ENCODE data around the gene MYL12A. TPM values are rescaled to one million over a fixed set of nuclear protein-coding genes. Genes with fewer than 3 reads are reported as not detected.
A peak's percentile ranks its signal among the peaks of the same experiment; 100 is the strongest.

MYL12A gene
- total RNA-seq, 2 donors from 2014 or later, result 1,108 to 5,712 TPM

DNA sequence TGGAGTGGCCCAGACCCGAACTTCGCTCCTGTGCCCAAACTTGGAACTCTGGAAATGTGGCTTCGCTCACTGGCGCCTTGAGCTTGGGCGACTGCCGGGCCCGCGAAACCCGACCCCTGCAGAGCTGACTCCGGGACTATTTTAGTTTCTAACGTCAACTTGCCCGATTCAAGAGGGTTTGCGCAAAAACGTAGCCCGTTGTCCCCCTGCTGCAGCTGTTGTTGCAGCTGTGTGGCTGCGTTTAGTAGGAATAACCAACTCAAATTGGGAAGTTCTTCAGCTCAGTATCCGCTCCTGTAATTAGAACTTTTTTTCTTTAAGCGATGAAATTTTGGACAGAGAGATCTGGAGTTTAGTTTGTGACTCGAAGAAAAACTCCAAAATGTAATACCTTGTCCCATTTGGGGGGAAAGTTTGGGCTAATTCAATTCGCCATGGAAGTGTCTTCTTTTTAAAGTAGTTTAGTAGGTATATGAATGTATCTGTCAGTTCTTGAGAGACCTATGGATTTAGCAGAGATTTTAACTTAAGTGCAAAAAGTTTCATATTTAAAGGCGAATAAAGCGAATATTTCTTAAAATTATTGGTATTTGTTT lies 559 bp downstream of the MYL12A start:
- Histone ChIP-seq H3K4me3 (peak overlapping the region; percentile 88 to 99), H3K27ac (peak overlapping the region; percentile 99 to 100), H3K27me3 (no peaks in the 10 kb centered on the region), H3K4me1 (peaks cover 0 to 62% of the 10 kb centered on the region in 2 donors), H3K9me3 (no peaks in the 10 kb centered on the region), H3K36me3 (peaks cover 29% of the 10 kb centered on the region)
- TF ChIP-seq, protein P1, sequence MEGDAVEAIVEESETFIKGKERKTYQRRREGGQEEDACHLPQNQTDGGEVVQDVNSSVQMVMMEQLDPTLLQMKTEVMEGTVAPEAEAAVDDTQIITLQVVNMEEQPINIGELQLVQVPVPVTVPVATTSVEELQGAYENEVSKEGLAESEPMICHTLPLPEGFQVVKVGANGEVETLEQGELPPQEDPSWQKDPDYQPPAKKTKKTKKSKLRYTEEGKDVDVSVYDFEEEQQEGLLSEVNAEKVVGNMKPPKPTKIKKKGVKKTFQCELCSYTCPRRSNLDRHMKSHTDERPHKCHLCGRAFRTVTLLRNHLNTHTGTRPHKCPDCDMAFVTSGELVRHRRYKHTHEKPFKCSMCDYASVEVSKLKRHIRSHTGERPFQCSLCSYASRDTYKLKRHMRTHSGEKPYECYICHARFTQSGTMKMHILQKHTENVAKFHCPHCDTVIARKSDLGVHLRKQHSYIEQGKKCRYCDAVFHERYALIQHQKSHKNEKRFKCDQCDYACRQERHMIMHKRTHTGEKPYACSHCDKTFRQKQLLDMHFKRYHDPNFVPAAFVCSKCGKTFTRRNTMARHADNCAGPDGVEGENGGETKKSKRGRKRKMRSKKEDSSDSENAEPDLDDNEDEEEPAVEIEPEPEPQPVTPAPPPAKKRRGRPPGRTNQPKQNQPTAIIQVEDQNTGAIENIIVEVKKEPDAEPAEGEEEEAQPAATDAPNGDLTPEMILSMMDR (IDR thresholded peaks at IDR 0.05), result no peak
- DNase-seq (ENCODE audit: low spot score), result no peak

DNA sequence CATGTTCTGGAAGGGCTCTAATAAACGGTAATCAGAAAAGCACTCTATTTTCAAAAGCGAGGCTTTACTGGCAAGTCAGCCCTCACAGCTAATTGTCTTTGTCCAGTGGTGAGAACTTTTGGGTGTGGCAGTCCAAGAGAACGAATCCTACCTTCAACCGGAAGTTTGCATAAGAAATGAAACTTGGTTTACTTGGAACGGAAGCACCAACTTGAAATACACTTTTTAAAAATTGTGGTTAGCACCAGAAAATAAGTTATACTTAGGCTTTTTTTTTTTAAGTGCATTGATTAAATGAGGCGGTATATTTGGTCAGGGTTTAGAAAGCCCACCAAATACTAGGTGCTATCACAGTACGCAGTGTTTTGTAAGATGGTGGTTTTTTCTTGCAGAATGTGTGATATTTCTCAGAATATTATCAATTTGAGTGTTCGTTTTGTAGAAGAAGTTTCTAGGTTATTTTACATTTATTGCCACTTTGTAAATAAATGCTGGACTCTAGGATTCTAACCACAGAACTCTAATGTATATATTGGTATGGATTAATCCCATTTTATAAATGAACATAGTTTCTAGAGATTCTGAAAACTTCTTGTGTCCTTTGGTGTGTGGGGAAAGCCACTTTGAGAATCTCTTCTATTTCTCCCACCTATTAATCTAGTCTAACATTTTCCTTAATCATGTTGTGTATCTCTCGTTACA lies 1.2 kb downstream of the MYL12A start:
- peak overlapping the region; percentile 88 to 99 for H3K4me3 ChIP-seq
- peaks cover 0 to 67% of the 10 kb centered on the region in 2 donors for H3K4me1 ChIP-seq
- TF ChIP-seq, protein P1 (IDR thresholded peaks at IDR 0.05), result no peak
- no peaks in the 10 kb centered on the region for H3K27me3 ChIP-seq
- H3K27ac ChIP-seq, result peak overlapping the region; percentile 99 to 100
- peaks cover 36% of the 10 kb centered on the region for H3K36me3 ChIP-seq
- no peaks in the 10 kb centered on the region for H3K9me3 ChIP-seq
- no peak for DNase-seq (ENCODE audit: low spot score)

DNA sequence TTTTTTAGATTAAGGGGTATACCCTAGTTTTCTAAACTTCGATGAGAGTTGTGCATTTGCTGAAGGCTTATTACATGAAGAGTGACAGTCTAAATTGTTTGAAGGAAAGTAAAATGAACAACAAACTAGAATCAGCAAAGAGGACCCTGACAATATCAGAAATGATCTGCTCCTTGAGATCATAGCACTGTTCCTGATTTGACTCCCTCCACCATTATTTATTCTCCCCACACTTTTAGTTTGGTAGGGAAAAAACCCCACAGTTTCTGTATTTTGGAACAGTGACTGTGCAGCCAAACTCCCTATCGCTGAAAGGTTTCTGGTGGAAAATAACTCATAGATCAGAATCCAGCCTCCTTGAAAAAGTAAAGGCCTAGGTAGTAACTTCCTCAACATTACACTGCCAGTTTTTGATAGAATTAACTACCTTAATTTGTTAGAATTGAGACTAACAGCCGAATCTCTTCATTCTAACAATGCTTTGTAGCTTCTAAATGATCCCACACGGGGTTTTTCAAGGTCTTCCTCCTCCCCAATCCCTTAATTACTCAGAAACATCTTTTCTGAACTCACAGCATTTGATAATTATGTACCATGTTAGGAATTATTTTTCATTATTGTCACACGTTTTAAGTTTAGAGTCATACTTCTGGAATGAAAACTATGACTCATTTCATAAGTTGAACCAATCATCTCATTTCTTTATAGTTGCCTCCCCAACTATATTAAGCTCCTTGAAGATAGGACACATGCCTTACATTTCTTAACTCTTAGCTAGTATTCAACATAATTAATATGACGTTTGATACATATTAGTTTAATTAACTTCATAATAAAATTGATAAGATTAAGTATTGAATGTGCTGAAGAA lies 2.9 kb downstream of the MYL12A start:
- H3K4me3 ChIP-seq, result peak overlapping the region; percentile 88 to 99
- H3K27me3 ChIP-seq, result no peaks in the 10 kb centered on the region
- H3K27ac ChIP-seq, result peak overlapping the region; percentile 99 to 100
- no peak for DNase-seq (ENCODE audit: low spot score)
- H3K36me3 ChIP-seq, result peaks cover 52% of the 10 kb centered on the region
- H3K9me3 ChIP-seq, result no peaks in the 10 kb centered on the region
- peaks cover 0 to 67% of the 10 kb centered on the region in 2 donors for H3K4me1 ChIP-seq
- TF ChIP-seq, protein P1 (IDR thresholded peaks at IDR 0.05), result no peak

DNA sequence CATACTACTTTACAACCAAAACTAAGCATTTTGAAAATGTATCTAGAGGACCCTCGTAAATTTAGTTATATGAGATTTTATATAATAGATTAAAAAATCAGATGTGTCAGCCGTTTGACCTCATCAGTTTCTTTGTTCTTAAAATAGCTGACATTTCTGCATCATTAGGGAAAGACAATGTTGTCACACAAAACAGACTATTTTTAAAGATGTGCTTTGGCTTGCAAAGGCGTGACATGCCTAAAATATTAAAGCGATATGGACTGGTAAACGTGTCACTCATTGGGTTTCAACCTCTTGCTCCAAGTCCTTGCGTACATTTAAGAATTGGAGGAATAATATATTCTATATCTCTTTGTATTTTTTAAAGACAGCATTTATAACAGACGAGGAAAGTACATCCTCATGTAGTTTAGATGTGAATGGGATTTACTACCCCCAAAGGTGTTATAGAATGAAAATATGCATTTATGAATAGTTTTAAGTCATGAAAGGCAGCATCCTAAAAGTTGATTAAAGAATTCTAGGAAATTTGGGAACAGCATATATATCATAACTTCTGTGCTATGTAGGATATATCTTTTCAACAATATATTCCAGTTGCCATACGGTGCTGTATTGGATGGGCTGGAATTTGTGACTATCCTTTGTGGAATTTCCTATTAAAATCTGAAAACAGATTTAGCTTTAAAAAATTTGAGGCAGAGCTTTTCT lies 3.8 kb downstream of the MYL12A start:
- DNase-seq (ENCODE audit: low spot score), result no peak
- Histone ChIP-seq H3K9me3 (no peaks in the 10 kb centered on the region), H3K4me3 (peak overlapping the region; percentile 25 to 50), H3K27me3 (no peaks in the 10 kb centered on the region), H3K36me3 (peaks cover 62% of the 10 kb centered on the region), H3K27ac (peak overlapping the region; percentile 99 to 100), H3K4me1 (peaks cover 0 to 73% of the 10 kb centered on the region in 2 donors)
- TF ChIP-seq, protein P1 (IDR thresholded peaks at IDR 0.05), result no peak

DNA sequence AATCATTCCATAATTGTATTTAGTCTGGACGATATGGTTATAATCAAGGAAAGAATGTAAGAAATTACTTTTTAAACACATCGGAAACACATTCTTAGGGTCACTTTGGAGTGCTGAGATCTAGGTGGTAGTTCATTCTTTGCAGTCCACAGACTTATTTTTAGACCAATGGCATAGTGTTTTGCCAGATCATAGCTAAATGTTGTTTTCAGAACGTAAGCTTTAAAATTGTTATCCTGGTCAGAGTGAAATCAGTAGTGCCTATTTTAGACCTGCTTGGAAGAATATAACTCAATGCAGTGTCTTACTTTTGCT lies 4.3 kb downstream of the MYL12A start:
- H3K27me3 ChIP-seq, result no peaks in the 10 kb centered on the region
- TF ChIP-seq, protein P1 (IDR thresholded peaks at IDR 0.05), result no peak
- DNase-seq (ENCODE audit: low spot score), result no peak
- peaks cover 0 to 78% of the 10 kb centered on the region in 2 donors for H3K4me1 ChIP-seq
- no peaks in the 10 kb centered on the region for H3K9me3 ChIP-seq
- peak overlapping the region; percentile 25 to 50 for H3K4me3 ChIP-seq
- H3K27ac ChIP-seq, result peak overlapping the region; percentile 99 to 100
- H3K36me3 ChIP-seq, result peaks cover 67% of the 10 kb centered on the region

Data from right atrium auricular region (tissue), 2 donors.